ENCODE data around the gene TNF. TPM values are rescaled to one million over a fixed set of nuclear protein-coding genes. Genes with fewer than 3 reads are reported as not detected.

TNF gene
- polyA plus RNA-seq, 1 donor (not counting 4 experiments of a cell fraction or from before 2014, with no cell fraction given), result 2.3 TPM

- Histone ChIP-seq H3K4me2 (ENCODE audit: control insufficient read depth, extremely low read depth, insufficient read depth, low read depth, low read length) (no peak overlapping the region), H3K9me3 (ENCODE audit: control insufficient read depth, low read depth, low read length) (no peaks in the 10 kb centered on the region), H3K27ac (ENCODE audit: control insufficient read depth, insufficient read depth, low read length) (no peak overlapping the region), H4K20me1 (ENCODE audit: control insufficient read depth, extremely low read depth, insufficient read depth, low read length) (peaks cover 26% of the 10 kb centered on the region), H2AFZ (ENCODE audit: control insufficient read depth, low read length) (no peak overlapping the region), H3K4me3 (ENCODE audit: control insufficient read depth in 2 of 3, extremely low read depth in 1 of 3, insufficient read depth in 2 of 3, low read depth in 1 of 3, low read length in 3 of 3) (no peak overlapping the region), H3K9ac (ENCODE audit: control insufficient read depth, extremely low read depth, insufficient read depth, low read length) (no peak overlapping the region), H3K79me2 (ENCODE audit: control insufficient read depth, insufficient read depth, low read length) (peaks cover 77% of the 10 kb centered on the region), H3K27me3 (ENCODE audit: control insufficient read depth, extremely low read depth, insufficient read depth, low read length) (no peaks in the 10 kb centered on the region), H3K4me1 (ENCODE audit: control insufficient read depth, extremely low read depth, insufficient read depth, low read length) (peaks cover 10% of the 10 kb centered on the region), H3K36me3 (ENCODE audit: control insufficient read depth in 2 of 2, extremely low read depth in 1 of 2, insufficient read depth in 2 of 2, low read length in 2 of 2) (peaks cover 70 to 88% of the 10 kb centered on the region in 2 experiments), H3K9me1 (ENCODE audit: control insufficient read depth, extremely low read depth, insufficient read depth, low read length) (peaks cover 2% of the 10 kb centered on the region)
- FAIRE-seq (no peak), DNase-seq (ENCODE audit: low read depth, low spot score) (no peak)
- dilution Hi-C loops (cut with MboI; ENCODE audit: extremely low pct_ligation_motif_present, low sequenced_read_pairs), result no loop called here
- TF ChIP-seq EZH2 (IDR thresholded peaks at IDR 0.05; ENCODE audit: low read length) (no peak), CTCF (optimal IDR thresholded peaks at IDR 0.05 in 1 of 3, IDR thresholded peaks at IDR 0.05 in 1 of 3, conservative IDR thresholded peaks at IDR 0.05 in 1 of 3; ENCODE audit: extremely low read depth in 1 of 3, insufficient read depth in 2 of 3, low read length in 3 of 3) (no peak)
Measured at GRCh38 chr6:31626952-31627351, 51.6 kb downstream of the TNF start.

GRCh38 chr6:31627690-31628287 lies 52.4 kb downstream of the TNF start:
- no peak for TF ChIP-seq EZH2 (IDR thresholded peaks at IDR 0.05; ENCODE audit: low read length)
- TF ChIP-seq CTCF (optimal IDR thresholded peaks at IDR 0.05 in 1 of 3, IDR thresholded peaks at IDR 0.05 in 1 of 3, conservative IDR thresholded peaks at IDR 0.05 in 1 of 3; ENCODE audit: extremely low read depth in 1 of 3, insufficient read depth in 2 of 3, low read length in 3 of 3), result no peak
- no peak overlapping the region for H3K4me2 ChIP-seq (ENCODE audit: control insufficient read depth, extremely low read depth, insufficient read depth, low read depth, low read length)
- H3K9ac ChIP-seq (ENCODE audit: control insufficient read depth, extremely low read depth, insufficient read depth, low read length), result no peak overlapping the region
- peaks cover 25% of the 10 kb centered on the region for H4K20me1 ChIP-seq (ENCODE audit: control insufficient read depth, extremely low read depth, insufficient read depth, low read length)
- dilution Hi-C loops (cut with MboI; ENCODE audit: extremely low pct_ligation_motif_present, low sequenced_read_pairs), result no loop called here
- no peak overlapping the region for H3K27ac ChIP-seq (ENCODE audit: control insufficient read depth, insufficient read depth, low read length)
- H3K4me1 ChIP-seq (ENCODE audit: control insufficient read depth, extremely low read depth, insufficient read depth, low read length), result peaks cover 2% of the 10 kb centered on the region
- peaks cover 2% of the 10 kb centered on the region for H3K9me1 ChIP-seq (ENCODE audit: control insufficient read depth, extremely low read depth, insufficient read depth, low read length)
- FAIRE-seq, result no peak
- H3K27me3 ChIP-seq (ENCODE audit: control insufficient read depth, extremely low read depth, insufficient read depth, low read length), result no peaks in the 10 kb centered on the region
- H3K79me2 ChIP-seq (ENCODE audit: control insufficient read depth, insufficient read depth, low read length), result peaks cover 77% of the 10 kb centered on the region
- no peaks in the 10 kb centered on the region for H3K9me3 ChIP-seq (ENCODE audit: control insufficient read depth, low read depth, low read length)
- H3K4me3 ChIP-seq (ENCODE audit: control insufficient read depth in 2 of 3, extremely low read depth in 1 of 3, insufficient read depth in 2 of 3, low read depth in 1 of 3, low read length in 3 of 3), result no peak overlapping the region
- H3K36me3 ChIP-seq (ENCODE audit: control insufficient read depth in 2 of 2, extremely low read depth in 1 of 2, insufficient read depth in 2 of 2, low read length in 2 of 2), result peaks cover 77 to 88% of the 10 kb centered on the region in 2 experiments
- no peak for DNase-seq (ENCODE audit: low read depth, low spot score)
- no peak overlapping the region for H2AFZ ChIP-seq (ENCODE audit: control insufficient read depth, low read length)

Small RNAs within 50 kb of the gene (small RNA-seq; reads per million reads assigned to genes)
- gene SNORA38 (ENCODE audit: insufficient read length in 3 of 3, low read depth in 3 of 3, low replicate concordance in 1 of 3) (1.3 to 14.6 (median 10.0) reads per million in 3 experiments), gene SNORD117 (ENCODE audit: insufficient read length in 3 of 3, low read depth in 3 of 3, low replicate concordance in 1 of 3) (10.0 to 599 (median 576) reads per million in 3 experiments), gene SNORD84 (ENCODE audit: insufficient read length in 3 of 3, low read depth in 3 of 3, low replicate concordance in 1 of 3) (0 reads per million in 3 experiments), gene UQCRHP1 (ENCODE audit: insufficient read length in 3 of 3, low read depth in 3 of 3, low replicate concordance in 1 of 3) (0 reads per million in 3 experiments)

Other genes with a start within 250 kb of the TNF start
- gene HLA-B, start 218.4 kb upstream of the TNF start, polyA plus RNA-seq, result 265 to 656 TPM (median 312 TPM) in 3 replicates
- 59.9 to 81.8 TPM (median 67.7 TPM) in 3 replicates for gene MICA, start 172.0 kb upstream of the TNF start, polyA plus RNA-seq
- 6.0 to 18.1 TPM (median 8.6 TPM) in 3 replicates for gene MICB, start 77.4 kb upstream of the TNF start, polyA plus RNA-seq
- not detected in 3 replicates for gene MCCD1, start 46.6 kb upstream of the TNF start, polyA plus RNA-seq
- 270 to 540 TPM (median 314 TPM) in 3 replicates for gene DDX39B, start 33.6 kb upstream of the TNF start, polyA plus RNA-seq
- gene ATP6V1G2, start 29.0 kb upstream of the TNF start, polyA plus RNA-seq, result 0.46 to 1.3 TPM (median 0.94 TPM) in 3 replicates
- 4.8 to 8.9 TPM (median 7.2 TPM) in 3 replicates for gene NFKBIL1, start 28.0 kb upstream of the TNF start, polyA plus RNA-seq
- 0.04 TPM in 1 of 3 replicates, not detected in the others for gene LTA, start 3.3 kb upstream of the TNF start, polyA plus RNA-seq
- gene LTB, start 6.9 kb downstream of the TNF start, polyA plus RNA-seq, result 0.09 TPM in 1 of 3 replicates, not detected in the others
- 0.18 TPM in 1 of 3 replicates, not detected in the others for gene LST1, start 10.7 kb downstream of the TNF start, polyA plus RNA-seq
- gene NCR3, start 17.4 kb downstream of the TNF start, polyA plus RNA-seq, result not detected in 3 replicates
- not detected in 3 replicates for gene AIF1, start 39.7 kb downstream of the TNF start, polyA plus RNA-seq
- 20.5 to 58.0 TPM (median 22.7 TPM) in 3 replicates for gene PRRC2A, start 45.1 kb downstream of the TNF start, polyA plus RNA-seq
- gene BAG6, start 77.1 kb downstream of the TNF start, polyA plus RNA-seq, result 49.9 to 120 TPM (median 60.6 TPM) in 3 replicates
- gene APOM, start 80.3 kb downstream of the TNF start, polyA plus RNA-seq, result 1.4 to 2.6 TPM (median 2.3 TPM) in 3 replicates
- 7.9 to 10.0 TPM (median 8.3 TPM) in 3 replicates for gene C6orf47, start 85.2 kb downstream of the TNF start, polyA plus RNA-seq
- 7.9 to 11.4 TPM (median 10.0 TPM) in 3 replicates for gene GPANK1, start 89.4 kb downstream of the TNF start, polyA plus RNA-seq
- 41.9 to 108 TPM (median 43.7 TPM) in 3 replicates for gene CSNK2B, start 90.5 kb downstream of the TNF start, polyA plus RNA-seq
- gene LY6G5B, start 94.4 kb downstream of the TNF start, polyA plus RNA-seq, result 3.6 to 5.2 TPM (median 4.1 TPM) in 3 replicates
- gene LY6G5C, start 105.5 kb downstream of the TNF start, polyA plus RNA-seq, result 0.58 to 0.95 TPM (median 0.61 TPM) in 3 replicates
- 20.9 to 28.2 TPM (median 21.8 TPM) in 3 replicates for gene ABHD16A, start 127.8 kb downstream of the TNF start, polyA plus RNA-seq
- gene LY6G6F, start 131.3 kb downstream of the TNF start, polyA plus RNA-seq, result not detected in 3 replicates
- 0.22 to 0.33 TPM in 2 of 3 replicates, not detected in the other for gene LY6G6D, start 139.8 kb downstream of the TNF start, polyA plus RNA-seq
- gene LY6G6C, start 146.2 kb downstream of the TNF start, polyA plus RNA-seq, result 2.3 to 3.1 TPM (median 2.4 TPM) in 3 replicates
- 0.06 to 0.21 TPM (median 0.10 TPM) in 3 replicates for gene MPIG6B, start 147.8 kb downstream of the TNF start, polyA plus RNA-seq
- gene DDAH2, start 153.7 kb downstream of the TNF start, polyA plus RNA-seq, result 3.0 to 6.7 TPM (median 3.1 TPM) in 3 replicates
- 759 to 873 TPM (median 832 TPM) in 3 replicates for gene CLIC1, start 161.0 kb downstream of the TNF start, polyA plus RNA-seq
- 9.4 to 14.8 TPM (median 11.4 TPM) in 3 replicates for gene MSH5, start 164.4 kb downstream of the TNF start, polyA plus RNA-seq
- 1.1 to 2.1 TPM (median 1.7 TPM) in 3 replicates for gene SAPCD1, start 187.1 kb downstream of the TNF start, polyA plus RNA-seq
- gene VWA7, start 201.8 kb downstream of the TNF start, polyA plus RNA-seq, result 0.32 to 0.47 TPM (median 0.33 TPM) in 3 replicates
- gene VARS1, start 220.2 kb downstream of the TNF start, polyA plus RNA-seq, result 17.2 to 57.2 TPM (median 26.3 TPM) in 3 replicates
- gene LSM2, start 231.4 kb downstream of the TNF start, polyA plus RNA-seq, result 34.4 to 84.1 TPM (median 46.5 TPM) in 3 replicates
- gene HSPA1L, start 239.7 kb downstream of the TNF start, polyA plus RNA-seq, result 0.31 to 0.60 TPM (median 0.54 TPM) in 3 replicates
- gene HSPA1A, start 240.0 kb downstream of the TNF start, polyA plus RNA-seq, result 95.5 to 142 TPM (median 110 TPM) in 3 replicates